Testis (tissue), 3 donors: ENCODE results near the gene USP47. TPM values are rescaled to one million over a fixed set of nuclear protein-coding genes. Genes with fewer than 3 reads are reported as not detected.

Experiments used
- DNase-seq: peaks from one replicate; pipeline ENCODE4 v3.0.0-alpha.2; 2019
- H3K27ac ChIP-seq, 2 donors: fragments of 200-600 bp; sonication (generic); one replicate each; pipeline ENCODE4 v1.5.1; 2019
- H3K27me3 ChIP-seq: fragments of 200-600 bp; sonication (generic); one replicate; pipeline ENCODE4 v1.5.1; 2019
- H3K36me3 ChIP-seq: fragments of 200-600 bp; sonication (generic); one replicate; pipeline ENCODE4 v1.5.1; 2017; ENCODE audit warnings: low read depth; ENCODE audit errors: missing control alignments
- H3K4me1 ChIP-seq: fragments of 200-600 bp; sonication (generic); one replicate; pipeline ENCODE4 v1.5.1; 2019
- H3K4me3 ChIP-seq, 2 donors: fragments of 200-600 bp; sonication (generic); one replicate each; pipeline ENCODE4 v1.5.1; 2017 to 2019
- H3K9me3 ChIP-seq: fragments of 200-600 bp; sonication (generic); one replicate; pipeline ENCODE4 v1.5.1; 2017
- POLR2A ChIP-seq: fragments of 450-650 bp; IDR thresholded peaks from one replicate; pipeline ENCODE4 v1.6.1; 2017; ENCODE audit warnings: antibody characterized with exemption, mild to moderate bottlenecking, moderate library complexity
- WGBS, 2 donors: methylation state at CpG; one replicate each; pipeline ENCODE4 v1.1.5; 2018; 5-methylcytosine and 5-hydroxymethylcytosine counted together
- intact Hi-C: fragments of 100-400 bp; cut with DNase I; formaldehyde crosslinking; loops from one replicate; pipeline ENCODE4 v1.15.1; 2023; ENCODE audit warnings: low total_unique reads
- polyA plus RNA-seq: library from polyadenylated mRNA; stranded (reverse); fragments of 350-450 nt; fragmentation: Illumina TruSeq; extraction: RNeasy Lipid Tissue Mini Kit (QIAGEN cat#74804); gene quantifications from one replicate; pipeline ENCODE4 v1.2.3, GENCODE V29; 2014; ENCODE audit warnings: low read depth, low replicate concordance; ENCODE audit not compliant: insufficient read depth
- total RNA-seq, 2 donors: library from RNA; depleted of rRNA; stranded (reverse); fragments of >200 nt; gene quantifications; one replicate each; pipeline ENCODE4 v1.2.3, GENCODE V29; 2016
- TF ChIP-seq, protein P1 (sequence below), 3 experiments: fragments of 450-650 bp in 2 of 3; fragments of 200-600 bp in 1 of 3; sonication (generic) in 1 of 3; IDR thresholded peaks; one replicate each; pipeline ENCODE4 v1.5.1; 2016 to 2019; ENCODE audit warnings: antibody characterized with exemption in 3 of 3, mild to moderate bottlenecking in 2 of 3, moderate library complexity in 1 of 3

Gene USP47
- total and polyA plus RNA-seq, 3 donors from 2014 or later: 35.1 to 111 (median 102) TPM

DNA sequence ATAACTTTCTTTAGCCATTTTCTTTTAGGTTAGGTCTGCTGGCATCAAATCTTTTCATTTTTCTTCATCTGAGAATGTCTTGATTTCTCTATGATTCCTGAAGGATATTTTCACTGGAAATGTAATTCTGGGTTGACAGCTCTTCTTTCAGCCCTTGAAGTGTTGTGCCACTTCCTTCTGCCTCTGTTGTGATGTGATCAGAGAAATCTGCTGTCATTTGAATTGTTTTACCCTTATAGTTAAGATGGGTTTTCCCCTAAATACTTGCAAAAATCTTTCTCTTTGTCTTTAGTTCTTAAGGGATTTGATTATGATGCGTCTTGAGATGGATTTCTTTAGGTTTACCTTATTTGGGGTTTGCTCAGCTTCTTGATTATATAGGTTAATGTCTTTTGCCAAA, 23.0 kb downstream of the USP47 start:
- TF ChIP-seq, protein P1, sequence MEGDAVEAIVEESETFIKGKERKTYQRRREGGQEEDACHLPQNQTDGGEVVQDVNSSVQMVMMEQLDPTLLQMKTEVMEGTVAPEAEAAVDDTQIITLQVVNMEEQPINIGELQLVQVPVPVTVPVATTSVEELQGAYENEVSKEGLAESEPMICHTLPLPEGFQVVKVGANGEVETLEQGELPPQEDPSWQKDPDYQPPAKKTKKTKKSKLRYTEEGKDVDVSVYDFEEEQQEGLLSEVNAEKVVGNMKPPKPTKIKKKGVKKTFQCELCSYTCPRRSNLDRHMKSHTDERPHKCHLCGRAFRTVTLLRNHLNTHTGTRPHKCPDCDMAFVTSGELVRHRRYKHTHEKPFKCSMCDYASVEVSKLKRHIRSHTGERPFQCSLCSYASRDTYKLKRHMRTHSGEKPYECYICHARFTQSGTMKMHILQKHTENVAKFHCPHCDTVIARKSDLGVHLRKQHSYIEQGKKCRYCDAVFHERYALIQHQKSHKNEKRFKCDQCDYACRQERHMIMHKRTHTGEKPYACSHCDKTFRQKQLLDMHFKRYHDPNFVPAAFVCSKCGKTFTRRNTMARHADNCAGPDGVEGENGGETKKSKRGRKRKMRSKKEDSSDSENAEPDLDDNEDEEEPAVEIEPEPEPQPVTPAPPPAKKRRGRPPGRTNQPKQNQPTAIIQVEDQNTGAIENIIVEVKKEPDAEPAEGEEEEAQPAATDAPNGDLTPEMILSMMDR (IDR thresholded peaks at IDR 0.05): no peak
- no peak for TF ChIP-seq POLR2A
- DNase-seq: no peak
- H3K4me1 ChIP-seq: no peaks in the 10 kb centered on the region
- WGBS, 2 donors: 93 to 94% methylated on average over 1 of the region's 1 CpG
- no peak overlapping the region for H3K4me3 ChIP-seq
- no peaks in the 10 kb centered on the region for H3K36me3 ChIP-seq
- H3K9me3 ChIP-seq: no peaks in the 10 kb centered on the region
- intact Hi-C loops: no loop called here
- no peaks in the 10 kb centered on the region for H3K27me3 ChIP-seq
- no peak overlapping the region for H3K27ac ChIP-seq

DNA sequence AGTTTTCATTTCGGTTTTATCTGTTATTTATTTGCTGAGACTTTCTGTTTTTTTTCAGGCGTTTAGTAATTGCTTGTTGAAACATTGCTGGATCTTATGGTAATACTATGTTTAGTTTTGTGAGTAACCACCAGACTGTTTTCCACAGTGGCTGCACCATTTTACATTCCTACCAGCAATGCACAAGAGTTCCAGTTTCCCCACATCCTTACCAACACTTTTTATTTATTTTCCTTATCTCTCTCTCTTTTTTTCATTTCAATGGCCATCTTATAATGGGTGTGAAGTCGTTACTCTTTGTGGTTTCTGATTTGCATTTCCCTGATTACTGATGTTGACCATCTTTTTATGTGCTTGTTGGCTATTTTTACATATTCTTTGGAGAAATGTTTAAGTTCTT, 23.7 kb downstream of the USP47 start:
- no peak for TF ChIP-seq POLR2A
- TF ChIP-seq, protein P1 (IDR thresholded peaks at IDR 0.05): no peak
- H3K4me1 ChIP-seq: no peaks in the 10 kb centered on the region
- no peak overlapping the region for H3K27ac ChIP-seq
- no peak for DNase-seq
- WGBS, 2 donors: 82% methylated on average over 3 of the region's 3 CpGs
- H3K36me3 ChIP-seq: no peaks in the 10 kb centered on the region
- H3K9me3 ChIP-seq: no peaks in the 10 kb centered on the region
- intact Hi-C loops: no loop called here
- no peak overlapping the region for H3K4me3 ChIP-seq
- no peaks in the 10 kb centered on the region for H3K27me3 ChIP-seq

DNA sequence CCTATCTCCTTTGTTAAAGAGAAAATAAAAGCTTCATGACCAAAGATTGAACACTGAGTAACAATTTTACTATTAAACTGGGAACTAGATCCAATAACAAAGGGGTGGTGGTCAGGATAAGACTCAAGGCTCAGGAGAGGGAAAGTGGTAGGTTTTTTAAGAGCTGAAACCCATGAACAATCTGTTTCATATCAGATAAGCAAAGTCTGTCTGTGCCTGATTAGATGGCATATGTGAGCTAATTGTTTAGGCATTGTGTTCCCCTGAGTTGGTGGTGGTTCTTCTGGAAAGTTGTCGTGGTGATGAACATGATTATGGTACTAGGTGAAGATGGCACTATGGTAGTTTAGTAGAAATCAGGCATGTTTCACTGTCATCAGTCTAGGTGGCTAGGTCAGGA, 24.4 kb downstream of the USP47 start:
- Histone ChIP-seq H3K27me3 (no peaks in the 10 kb centered on the region), H3K4me3 (no peak overlapping the region), H3K27ac (no peak overlapping the region), H3K36me3 (no peaks in the 10 kb centered on the region), H3K9me3 (no peaks in the 10 kb centered on the region), H3K4me1 (no peaks in the 10 kb centered on the region)
- TF ChIP-seq, protein P1 (IDR thresholded peaks at IDR 0.05): no peak
- no peak for TF ChIP-seq POLR2A
- no peak for DNase-seq
- WGBS, 2 donors: 70 to 87% methylated on average over 1 of the region's 1 CpG
- intact Hi-C loops: no loop called here

DNA sequence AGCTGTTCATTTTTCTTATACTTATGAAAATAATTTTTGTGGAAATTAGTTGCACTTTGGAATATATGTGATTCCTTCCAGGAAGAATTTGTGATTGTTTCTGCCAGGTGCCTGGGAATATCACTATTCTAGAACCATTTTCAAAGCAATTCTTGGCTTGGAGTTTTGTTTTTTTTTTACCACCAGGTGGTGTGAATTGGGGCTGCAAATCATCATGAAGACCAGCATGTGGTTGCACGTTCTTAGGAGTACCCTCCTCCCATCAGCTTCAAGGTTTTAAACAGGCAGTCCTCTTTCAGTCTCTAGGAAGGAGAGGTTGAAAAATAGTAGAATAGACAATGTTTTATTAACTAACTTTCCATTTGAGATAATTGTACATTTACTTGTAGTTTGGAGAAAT, 25.9 kb downstream of the USP47 start:
- Histone ChIP-seq H3K27ac (no peak overlapping the region), H3K4me1 (no peaks in the 10 kb centered on the region), H3K36me3 (no peaks in the 10 kb centered on the region), H3K27me3 (no peaks in the 10 kb centered on the region), H3K9me3 (no peaks in the 10 kb centered on the region), H3K4me3 (no peak overlapping the region)
- WGBS, 2 donors: 79 to 91% methylated on average over 1 of the region's 1 CpG
- DNase-seq: no peak
- TF ChIP-seq POLR2A: no peak
- TF ChIP-seq, protein P1 (IDR thresholded peaks at IDR 0.05): no peak
- intact Hi-C loops: no loop called here

DNA sequence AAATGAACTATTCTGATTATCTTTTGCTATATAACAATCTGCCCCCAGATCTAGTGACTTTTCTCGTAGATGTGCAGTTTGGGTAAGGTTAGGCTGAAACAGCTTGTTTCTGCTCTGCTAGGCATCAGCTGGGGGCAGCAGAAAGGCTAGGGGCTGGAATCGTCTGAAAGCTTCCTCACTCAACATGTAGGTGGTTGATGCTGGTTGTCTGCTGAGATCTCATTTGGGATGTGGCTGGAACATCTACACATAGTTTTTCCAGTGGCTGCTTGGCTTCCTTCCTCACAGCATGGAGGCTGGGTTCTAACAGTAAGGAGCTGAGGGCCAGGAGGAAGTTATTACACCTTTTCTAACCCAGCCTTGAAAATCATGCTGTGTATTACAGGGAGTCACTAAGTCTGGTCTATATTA, 30.2 kb downstream of the USP47 start:
- no peak for DNase-seq
- WGBS, 2 donors: 56 to 61% methylated on average over 2 of the region's 2 CpGs
- no peaks in the 10 kb centered on the region for H3K27me3 ChIP-seq
- no peak for TF ChIP-seq POLR2A
- TF ChIP-seq, protein P1 (IDR thresholded peaks at IDR 0.05): no peak
- H3K4me1 ChIP-seq: no peaks in the 10 kb centered on the region
- H3K9me3 ChIP-seq: no peaks in the 10 kb centered on the region
- no peaks in the 10 kb centered on the region for H3K36me3 ChIP-seq
- no peak overlapping the region for H3K4me3 ChIP-seq
- no peak overlapping the region for H3K27ac ChIP-seq
- intact Hi-C loops: no loop called here
